NB4 (cell line): ENCODE data around the gene MAPK14.

Experiments
- DNase-seq: peaks from one replicate; pipeline ENCODE4 v3.0.0; 2010; ENCODE audit warnings: low read depth
- H3K4me3 ChIP-seq: one replicate; pipeline ENCODE4 v1.5.1; 2011; ENCODE audit warnings: mild to moderate bottlenecking, low read depth, low read length, moderate library complexity
- CTCF ChIP-seq: IDR thresholded peaks from one replicate; pipeline ENCODE4 v1.5.1; 2012; ENCODE audit warnings: low read depth, low read length
- MAX ChIP-seq: IDR thresholded peaks from 2 replicates; pipeline ENCODE4 v1.6.1; 2011; ENCODE audit warnings: low read depth, low read length
- MYC ChIP-seq: IDR thresholded peaks from 2 replicates; pipeline ENCODE4 v1.6.1; 2011; ENCODE audit warnings: low read depth, low read length
- POLR2A ChIP-seq: IDR thresholded peaks from 2 replicates; pipeline ENCODE4 v1.6.1; 2011; ENCODE audit warnings: mild to moderate bottlenecking; ENCODE audit not compliant: insufficient read length; ENCODE audit errors: extremely low read depth

Gene MAPK14

GRCh38 chr6:36135053-36135731, 107.6 kb downstream of the MAPK14 start:
- H3K4me3 ChIP-seq = no peak overlapping the region
- peak; percentile 40 for DNase-seq
- TF ChIP-seq CTCF (no peak), MYC (no peak), POLR2A (no peak), MAX (no peak)

- TF ChIP-seq MAX (no peak), CTCF (no peak), MYC (no peak), POLR2A (no peak)
- peak; percentile 75 for DNase-seq
- H3K4me3 ChIP-seq = no peak overlapping the region
Measured at GRCh38 chr6:36136034-36136433, 108.4 kb downstream of the MAPK14 start.

GRCh38 chr6:36136551-36136950, 108.9 kb downstream of the MAPK14 start:
- no peak for DNase-seq
- H3K4me3 ChIP-seq = no peak overlapping the region
- TF ChIP-seq CTCF = no peak
- no peak for TF ChIP-seq POLR2A
- TF ChIP-seq MAX = no peak
- TF ChIP-seq MYC = no peak

- TF ChIP-seq CTCF (no peak), MAX (no peak), MYC (no peak), POLR2A (no peak)
- no peak overlapping the region for H3K4me3 ChIP-seq
- DNase-seq = no peak
Measured at GRCh38 chr6:36138667-36139066, 111.1 kb downstream of the MAPK14 start.

- H3K4me3 ChIP-seq = no peak overlapping the region
- peak; percentile 59 for DNase-seq
- TF ChIP-seq POLR2A (no peak), CTCF (peak; percentile 33)
Measured at GRCh38 chr6:36139431-36139830, 111.8 kb downstream of the MAPK14 start.

GRCh38 chr6:36139991-36140710, 112.5 kb downstream of the MAPK14 start:
- no peak for TF ChIP-seq POLR2A
- TF ChIP-seq MYC = no peak
- TF ChIP-seq CTCF = no peak
- TF ChIP-seq MAX = no peak
- H3K4me3 ChIP-seq = no peak overlapping the region
- peak; percentile 64 for DNase-seq
